ENCODE results near the gene NRDE2.

NRDE2 gene, protein sequence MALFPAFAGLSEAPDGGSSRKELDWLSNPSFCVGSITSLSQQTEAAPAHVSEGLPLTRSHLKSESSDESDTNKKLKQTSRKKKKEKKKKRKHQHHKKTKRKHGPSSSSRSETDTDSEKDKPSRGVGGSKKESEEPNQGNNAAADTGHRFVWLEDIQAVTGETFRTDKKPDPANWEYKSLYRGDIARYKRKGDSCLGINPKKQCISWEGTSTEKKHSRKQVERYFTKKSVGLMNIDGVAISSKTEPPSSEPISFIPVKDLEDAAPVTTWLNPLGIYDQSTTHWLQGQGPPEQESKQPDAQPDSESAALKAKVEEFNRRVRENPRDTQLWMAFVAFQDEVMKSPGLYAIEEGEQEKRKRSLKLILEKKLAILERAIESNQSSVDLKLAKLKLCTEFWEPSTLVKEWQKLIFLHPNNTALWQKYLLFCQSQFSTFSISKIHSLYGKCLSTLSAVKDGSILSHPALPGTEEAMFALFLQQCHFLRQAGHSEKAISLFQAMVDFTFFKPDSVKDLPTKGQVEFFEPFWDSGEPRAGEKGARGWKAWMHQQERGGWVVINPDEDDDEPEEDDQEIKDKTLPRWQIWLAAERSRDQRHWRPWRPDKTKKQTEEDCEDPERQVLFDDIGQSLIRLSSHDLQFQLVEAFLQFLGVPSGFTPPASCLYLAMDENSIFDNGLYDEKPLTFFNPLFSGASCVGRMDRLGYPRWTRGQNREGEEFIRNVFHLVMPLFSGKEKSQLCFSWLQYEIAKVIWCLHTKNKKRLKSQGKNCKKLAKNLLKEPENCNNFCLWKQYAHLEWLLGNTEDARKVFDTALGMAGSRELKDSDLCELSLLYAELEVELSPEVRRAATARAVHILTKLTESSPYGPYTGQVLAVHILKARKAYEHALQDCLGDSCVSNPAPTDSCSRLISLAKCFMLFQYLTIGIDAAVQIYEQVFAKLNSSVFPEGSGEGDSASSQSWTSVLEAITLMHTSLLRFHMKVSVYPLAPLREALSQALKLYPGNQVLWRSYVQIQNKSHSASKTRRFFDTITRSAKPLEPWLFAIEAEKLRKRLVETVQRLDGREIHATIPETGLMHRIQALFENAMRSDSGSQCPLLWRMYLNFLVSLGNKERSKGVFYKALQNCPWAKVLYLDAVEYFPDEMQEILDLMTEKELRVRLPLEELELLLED

DNA sequence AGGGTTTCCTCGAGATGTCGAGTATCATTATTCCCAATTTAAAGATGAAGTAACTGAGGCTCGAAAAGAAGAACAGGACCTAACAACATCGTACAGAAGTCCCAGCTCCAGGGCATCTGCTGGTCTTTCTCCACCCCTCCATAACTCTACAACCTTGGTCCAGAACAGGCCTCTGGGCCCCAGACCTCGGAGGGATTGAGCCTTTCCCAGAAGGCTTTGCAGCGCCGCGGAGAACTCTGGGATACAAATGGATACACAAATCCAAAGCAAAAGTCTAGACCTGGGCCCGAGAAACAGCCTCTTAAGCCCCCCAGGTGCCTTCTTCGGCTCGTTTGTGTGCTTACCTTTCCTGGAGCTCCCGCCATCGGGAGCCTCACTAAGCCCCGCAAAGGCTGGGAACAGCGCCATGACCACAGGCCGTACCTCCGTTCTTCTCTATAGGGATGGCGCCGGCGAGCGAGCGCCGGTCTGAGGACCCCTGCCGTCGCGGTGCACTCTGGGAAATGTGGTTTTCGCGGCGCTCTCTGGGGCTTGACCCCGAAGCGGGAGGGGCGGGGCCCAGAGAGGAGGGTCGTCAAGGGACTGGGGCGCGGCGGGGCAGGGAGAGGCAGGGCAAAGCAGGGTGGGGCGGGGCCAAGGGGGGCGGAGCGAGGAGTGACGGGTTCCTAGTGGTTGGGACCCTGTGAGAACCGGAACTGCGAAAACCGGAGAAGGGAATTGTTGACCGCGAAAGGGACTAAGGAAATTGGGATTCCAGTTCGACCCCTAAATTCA is at the start of gene NRDE2:
NRDE2 (minus strand) TSS at position 445 of the 774 bp plus-strand sequence; CDS start at position 408, 37 bp downstream.
- peak; percentile 98 for DNase-seq

DNA sequence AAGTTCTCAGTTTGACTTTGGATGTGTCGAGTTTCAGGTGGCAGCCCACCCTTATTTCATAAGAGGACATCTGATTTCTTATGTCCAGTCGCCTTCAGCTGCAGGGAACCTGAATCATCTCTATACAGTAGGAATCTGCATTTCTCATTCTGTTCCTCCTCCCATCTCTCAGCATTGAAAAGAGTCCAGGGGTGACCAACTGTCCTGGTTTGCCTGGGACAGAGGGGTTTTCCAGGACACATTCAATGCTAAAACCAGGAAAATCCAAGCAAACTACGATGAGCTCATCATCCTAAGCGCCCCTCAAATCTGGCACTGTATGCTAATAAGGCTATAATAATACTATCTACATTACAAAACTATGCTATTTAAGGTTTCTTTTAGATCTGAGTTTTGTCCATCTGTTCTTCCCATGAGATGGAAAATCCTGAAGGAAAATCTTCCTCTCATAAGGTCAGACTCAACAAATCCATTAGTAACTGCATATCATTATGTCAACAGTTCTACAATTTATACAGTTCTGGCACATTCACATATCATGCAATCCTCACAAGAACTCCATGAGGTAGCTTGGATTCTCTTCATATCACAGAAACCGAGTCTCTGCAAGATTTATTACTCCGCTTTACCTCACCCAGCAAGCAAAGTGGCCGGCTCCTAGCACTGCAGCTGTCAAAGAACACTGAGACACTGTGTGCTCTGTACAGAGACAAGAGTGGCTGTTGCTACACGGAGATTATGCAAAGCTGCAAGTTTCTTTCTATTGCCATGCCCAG is 49.5 kb upstream of the NRDE2 start:
- peak; percentile 73 for DNase-seq

DNA sequence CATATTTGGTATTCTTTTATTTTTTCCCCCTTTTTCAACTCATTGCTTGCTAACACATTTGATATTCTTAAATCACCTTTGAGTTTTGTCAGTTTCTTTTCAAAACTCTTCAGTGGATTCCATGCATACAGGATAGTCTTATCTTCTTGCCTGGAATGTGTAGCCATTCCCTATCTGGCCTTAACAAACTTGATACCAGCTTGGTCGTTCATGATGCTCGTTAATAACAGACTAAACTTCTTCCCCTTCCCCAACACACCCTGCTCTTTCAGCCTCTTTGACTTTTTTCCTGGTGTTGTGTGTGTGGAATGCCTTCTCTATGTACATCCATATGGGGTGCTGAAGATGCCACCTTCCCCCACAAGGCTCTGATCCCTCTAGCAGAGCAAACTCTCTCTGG is 47.4 kb upstream of the NRDE2 start:
- no peak for DNase-seq

DNA sequence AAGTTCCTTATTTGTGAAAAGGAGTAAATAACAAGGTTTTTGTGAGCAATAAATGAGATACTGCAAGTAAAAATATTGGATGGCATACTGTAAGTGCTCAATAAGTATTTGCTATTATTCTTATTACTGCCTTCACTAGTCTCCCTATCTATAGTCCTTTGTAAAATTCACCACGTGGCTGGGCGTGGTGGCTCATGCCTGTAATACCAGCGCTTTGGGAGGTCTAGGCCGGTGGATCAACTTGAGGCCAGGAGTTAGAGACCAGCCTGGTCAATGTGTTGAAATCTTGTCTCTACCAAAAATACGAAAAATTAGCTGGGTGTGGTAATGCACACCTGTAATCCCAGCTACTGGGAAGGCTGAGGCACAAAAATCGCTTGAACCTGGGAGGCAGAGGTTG is 46.5 kb upstream of the NRDE2 start:
- no peak for DNase-seq

DNA sequence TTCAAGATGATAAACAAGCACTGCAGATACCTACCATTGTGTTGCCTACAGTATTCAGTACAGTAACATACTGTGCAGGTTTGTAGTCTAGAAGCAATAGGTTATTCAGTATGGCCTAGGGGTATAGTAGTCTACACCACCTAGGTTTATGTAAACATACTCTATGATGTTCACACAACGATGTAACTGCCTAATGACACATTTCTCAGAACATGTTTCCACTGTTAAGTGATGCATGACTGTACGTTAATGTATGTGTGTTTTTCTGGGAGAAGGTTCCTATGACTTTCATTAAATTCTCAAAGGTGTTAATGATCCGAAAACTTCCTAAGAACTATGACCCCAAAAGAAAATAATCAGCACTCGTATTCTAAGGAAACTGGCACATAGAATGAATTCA is 44.2 kb upstream of the NRDE2 start:
- no peak for DNase-seq

DNA sequence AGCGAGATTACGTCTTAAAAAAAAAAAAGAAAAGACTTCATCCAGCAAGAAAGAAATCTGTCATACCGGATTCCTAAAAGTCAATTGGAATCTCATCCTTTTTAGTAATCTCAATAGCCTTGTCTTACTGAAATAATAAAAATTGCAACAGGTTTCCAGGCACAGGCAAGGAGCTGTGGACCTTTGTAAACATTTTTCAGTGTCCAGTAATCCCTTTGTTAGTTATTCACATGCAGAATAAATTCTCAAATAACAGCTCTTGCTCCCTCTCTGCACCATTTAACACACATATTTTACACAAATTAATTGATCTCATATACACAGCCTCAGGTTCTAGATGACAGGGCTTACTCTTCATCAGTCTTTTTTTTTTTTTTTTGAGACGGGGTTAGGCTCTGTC is 43.1 kb upstream of the NRDE2 start:
- DNase-seq = no peak

DNA sequence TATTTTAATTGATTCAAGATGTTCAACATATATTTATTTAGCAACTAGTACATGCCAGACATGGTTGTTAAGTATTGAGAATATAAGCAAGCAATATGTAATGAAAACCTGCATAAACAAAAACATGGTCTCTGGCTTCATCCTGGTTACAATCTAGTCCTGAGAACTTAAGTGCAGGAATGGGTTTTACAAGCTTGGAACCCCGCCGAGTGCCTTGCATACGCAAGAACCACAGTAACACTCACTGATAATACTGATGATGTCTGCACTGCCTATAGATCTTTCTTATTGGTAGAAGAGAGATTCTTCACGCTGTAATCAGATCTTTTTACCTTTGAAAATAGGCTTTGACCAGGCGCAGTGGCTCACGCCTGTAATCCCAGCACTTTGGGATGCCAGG is 42.1 kb upstream of the NRDE2 start:
- DNase-seq = no peak

DNA sequence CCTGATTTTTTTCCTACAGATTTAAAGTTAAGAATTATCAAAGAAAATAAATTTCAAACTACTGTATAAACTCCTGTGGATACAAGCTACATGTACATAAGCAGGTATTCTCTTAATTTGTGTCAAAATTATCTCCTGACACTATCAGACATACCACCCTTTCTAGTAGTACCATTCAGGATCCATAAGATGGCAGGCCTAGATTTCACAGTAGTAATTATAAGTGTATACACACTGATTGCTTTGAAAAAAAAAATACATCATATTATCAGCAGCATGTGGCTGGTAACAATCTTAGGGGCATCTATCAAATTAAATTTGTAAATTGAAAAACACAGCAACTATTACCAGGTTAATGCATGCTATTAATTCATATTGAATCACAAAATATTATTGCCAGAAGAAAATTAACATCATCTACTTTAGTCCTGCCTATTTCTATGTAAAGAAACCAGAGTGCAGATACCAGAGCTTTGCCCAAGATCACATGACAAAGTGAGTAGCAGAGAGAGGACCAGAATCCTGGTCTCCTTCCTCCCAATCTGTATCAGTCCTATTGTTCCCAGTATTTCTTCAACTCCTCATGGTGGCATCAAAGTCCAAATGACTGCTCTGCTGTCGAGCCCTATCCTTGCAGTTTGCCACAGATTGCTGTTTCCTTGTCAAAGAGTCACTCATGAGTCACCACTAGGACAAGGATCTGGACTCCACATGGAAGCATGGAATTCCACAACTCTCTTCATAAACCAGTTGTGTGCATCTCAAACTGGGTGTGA is 37.4 kb upstream of the NRDE2 start:
- peak; percentile 50 for DNase-seq

DNA sequence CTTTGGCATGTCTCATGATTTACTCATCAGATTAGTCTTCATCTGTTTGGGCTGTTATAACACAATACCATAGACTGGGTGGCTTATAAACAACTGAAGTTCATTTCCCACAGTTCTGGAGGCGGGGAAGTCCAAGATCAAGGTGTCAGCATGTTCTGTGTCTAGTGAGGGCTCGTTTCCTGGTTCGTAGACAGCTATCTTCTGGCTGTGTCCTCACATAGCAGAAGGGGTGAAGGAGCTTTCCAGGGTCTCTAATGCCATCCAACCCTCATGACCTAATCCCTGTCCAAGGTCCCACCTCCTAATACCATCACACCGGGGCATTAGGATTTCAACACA is 30.8 kb upstream of the NRDE2 start:
- DNase-seq = no peak

DNA sequence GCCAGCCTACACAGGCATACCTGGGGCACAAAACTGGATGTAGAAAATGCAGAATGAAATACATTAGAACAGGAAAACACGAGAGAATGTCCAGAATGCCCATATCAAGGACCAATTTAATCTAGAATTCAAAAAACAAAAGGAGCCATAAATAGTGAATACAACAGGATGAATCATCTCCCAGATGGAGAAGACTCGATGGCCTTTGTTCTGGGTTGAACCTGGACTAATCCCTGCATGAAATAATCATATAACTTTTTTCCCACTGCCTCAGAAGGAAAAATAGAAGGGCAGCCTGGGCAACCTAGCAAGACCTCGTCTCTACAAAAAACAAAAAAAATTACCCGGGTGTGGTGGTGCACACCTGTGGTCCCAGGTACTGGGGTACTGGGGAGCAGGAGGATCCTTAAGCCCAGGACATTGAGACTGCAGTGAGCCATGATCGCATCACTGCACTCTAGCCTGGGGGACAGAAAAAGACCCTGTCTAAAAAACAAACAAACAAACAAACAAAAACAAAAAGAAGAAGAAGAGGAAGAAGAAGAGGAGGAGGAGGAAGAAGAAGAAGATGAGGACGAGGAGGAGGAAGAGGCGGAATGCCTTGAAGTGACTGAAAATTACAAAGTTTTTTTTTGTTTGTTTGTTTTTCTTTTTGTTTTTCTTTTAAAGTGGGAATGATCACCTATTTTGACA is 30.3 kb upstream of the NRDE2 start:
- no peak for DNase-seq

DNA sequence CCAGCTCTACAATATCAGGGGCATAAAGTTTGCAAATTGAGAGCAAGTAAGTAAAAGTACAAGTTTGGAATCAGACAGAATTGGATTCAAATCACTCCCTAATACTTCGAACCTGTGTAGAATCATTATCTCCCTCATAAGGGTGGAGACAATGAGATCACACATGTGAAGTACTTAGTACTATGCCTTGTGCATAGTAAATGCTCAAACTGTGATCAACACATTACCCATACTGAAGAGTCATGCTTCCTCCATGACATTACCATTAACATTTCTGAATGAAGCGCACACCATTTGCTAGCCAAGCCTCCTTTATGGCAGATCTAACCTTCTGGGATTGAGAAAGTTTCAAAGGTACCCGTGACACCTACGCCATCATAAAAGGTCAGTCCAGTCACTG is 26.6 kb upstream of the NRDE2 start:
- DNase-seq = no peak

DNA sequence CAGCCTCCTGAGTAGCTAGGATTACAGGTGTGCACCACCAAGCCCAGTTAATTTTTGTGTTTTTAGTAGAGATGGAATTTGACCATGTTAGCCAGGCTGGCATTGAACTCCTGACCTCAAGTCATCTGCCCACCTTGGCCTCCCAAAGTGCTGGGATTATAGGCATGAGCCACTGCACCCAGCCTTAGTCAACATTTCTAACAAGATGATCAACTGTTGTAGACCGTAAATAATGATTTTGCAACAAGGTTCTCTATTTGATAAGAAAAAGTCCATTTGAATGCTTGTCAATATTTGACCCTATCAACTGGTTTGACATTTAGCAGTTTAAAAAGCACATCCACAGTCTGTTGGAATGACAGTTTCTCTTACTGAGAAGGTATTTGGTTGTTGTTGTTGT is 25.2 kb upstream of the NRDE2 start:
- DNase-seq = no peak

DNA sequence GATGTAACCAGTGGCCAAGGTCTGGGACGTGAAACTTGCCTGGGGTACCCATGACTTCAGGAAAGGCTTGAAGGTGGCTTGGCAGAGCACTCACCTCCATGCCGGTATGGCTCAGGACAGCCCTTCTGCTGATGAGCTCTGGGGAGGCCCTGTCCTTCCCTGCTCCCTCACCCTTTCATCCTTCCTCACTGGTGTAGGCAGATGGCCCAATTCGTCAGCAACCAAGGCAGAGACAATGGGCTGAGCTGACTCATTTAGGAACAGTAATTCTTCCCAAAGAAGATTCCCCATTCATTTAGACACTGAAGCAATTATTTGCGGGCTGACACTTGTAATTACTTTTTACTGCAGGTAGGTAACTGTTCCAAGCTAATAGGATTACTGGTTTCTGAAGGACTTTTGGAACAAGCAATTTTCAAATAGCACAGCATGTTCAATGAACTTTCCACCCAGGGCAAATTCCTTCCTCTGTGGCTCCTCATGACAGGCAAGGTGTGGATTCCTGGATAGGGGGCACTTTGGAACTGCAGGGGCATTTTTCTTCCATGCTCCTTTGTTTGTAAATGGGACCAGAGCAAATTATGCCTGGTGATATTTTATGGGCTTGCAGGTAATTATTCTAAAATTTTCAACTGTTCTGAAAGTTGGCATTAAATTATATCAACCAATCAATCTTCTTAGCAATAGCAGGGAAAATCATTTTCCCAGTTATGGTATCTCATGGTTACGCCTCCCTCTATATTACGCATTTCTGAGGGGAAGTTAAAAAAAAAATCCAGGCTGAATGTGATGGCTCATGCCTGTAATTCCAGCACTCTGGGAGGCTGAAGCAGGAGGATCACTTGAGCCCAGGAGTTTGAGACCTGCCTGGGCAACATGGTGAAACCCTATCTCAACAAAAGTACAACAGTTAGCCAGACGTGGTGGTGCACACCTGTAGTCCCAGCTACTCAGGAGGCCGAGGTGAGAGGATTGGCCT is 24.1 kb upstream of the NRDE2 start:
- DNase-seq = no peak

DNA sequence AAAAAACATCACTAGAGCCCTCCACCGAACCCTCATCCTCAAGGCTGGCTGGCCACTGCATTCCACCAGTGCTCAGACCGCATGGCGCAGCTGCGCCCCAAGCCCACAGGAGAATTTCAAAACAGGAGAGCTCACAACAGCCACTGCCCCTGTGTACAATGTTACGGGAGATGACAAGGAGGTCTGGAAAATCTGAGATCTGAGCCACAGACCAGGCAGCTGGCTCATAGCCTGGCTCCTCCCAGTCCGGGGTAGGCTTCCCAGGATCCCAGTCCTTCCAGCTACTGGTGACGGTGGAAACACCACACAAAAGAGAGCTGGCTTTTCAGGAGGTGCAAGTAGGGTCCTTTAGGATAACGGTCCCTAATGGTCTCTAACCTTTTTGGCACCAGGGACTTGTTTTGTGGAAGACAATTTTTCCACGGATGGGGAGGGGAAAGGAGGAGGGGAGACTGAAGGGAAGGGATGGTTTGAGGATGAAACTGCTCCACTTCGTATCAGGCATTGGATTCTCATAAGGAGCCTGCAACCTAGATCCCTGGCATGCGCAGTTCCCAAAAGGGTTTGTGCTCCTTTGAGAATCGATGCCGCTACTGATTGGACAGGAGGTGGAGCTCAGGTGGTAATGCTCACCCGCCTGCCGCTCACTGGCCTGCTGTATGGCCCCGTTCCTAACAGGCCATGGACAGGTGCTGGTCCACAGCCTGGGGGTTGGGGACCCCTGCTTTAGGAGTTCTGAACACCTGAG is 23.0 kb upstream of the NRDE2 start:
- DNase-seq = no peak

DNA sequence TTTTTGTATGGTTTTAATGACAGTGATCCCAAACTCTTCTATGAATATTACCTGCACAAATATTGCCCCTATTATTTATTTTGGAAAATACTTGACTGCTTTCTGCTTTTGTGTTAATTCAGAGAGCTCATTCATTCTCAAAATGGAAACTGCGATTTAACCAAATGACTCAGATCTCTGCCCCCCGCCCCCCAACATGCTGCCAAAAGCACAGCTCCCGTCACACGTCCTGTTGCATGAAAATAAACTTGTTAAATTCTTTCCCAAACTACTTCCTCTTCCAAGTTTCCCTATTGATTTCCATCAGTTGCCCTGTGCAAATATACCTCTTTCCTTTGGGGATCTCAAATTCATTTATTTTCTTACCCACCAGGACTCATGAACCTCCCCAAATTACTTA is 18.0 kb upstream of the NRDE2 start:
- no peak for DNase-seq

DNA sequence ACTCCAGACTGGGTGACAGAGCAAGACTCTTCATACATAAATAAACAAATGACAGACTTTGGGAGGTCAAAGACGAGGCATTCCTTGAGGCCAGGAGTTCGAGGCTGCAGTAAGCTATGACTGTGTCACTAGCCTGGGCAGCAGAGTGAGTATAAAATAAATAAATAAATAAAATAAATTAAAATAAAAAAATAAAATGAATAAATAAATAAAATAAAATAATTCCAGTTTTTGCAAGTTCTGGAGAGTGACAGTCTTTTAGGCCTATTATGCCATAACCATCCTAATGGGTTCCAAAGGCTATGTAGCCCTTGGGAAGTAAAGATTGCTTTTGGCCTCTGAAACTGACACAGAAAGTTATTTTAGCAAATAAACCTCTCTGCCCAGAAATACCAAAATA is 16.5 kb upstream of the NRDE2 start:
- DNase-seq = no peak

DNA sequence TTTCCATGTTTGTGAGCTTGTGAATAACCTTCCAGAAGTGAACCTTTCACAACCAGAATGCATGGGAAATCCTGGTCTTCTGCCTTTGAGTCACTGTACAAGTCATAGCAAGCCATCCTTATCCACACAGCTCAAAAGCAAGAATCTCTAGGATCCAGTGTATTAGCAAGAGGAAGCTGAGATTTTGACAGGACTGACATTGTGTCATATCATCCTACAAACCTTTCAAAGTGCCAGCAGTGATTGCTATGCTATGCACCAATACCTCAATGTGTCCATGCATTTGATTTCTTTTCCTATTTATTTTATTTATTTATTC is 13.5 kb upstream of the NRDE2 start:
- no peak for DNase-seq

DNA sequence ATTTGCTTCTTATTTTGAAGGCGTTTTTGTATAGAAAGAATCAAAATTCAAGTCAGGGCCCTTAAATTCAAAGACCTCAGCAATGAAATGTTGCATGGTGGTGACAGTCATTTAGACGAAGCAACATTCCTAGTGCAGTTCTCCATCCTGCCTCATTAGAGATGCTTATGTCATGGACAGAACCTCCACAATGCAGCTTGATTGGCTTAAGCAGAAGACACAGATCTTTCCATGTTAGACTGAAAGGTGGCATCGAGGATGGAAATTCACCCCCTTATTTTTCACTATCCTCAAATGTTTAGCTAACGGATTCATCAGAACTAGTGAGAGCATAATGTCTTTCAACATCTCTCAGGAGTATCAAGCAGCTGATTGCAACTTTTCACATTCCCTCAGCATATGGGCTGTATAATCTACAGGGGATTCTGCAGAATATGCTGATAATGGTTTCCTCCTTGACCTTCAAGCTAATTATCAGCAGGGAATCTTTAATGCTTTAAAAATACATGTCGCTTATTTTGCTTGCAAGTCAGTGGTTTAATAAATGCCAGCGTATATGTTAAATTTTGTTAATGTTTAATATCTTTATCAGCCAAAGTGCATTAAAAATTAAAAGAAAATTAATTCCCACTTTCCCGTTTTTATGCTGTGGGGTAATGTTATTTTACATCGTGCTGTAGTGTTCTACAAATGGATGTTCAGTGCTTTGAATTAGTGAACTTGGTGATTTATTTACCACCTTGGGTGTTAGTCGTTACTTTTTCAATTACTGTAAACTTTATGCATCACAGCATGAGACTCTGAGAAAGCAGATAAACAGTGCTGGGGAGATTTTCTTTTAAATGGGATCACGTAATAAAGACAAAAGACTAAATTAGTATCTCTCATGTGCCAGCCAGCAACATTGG is 12.8 kb upstream of the NRDE2 start:
- no peak for DNase-seq
